H1 (cell line): Measurements from ENCODE around the gene MBP. TPM values are rescaled to one million over a fixed set of nuclear protein-coding genes. Genes with fewer than 3 reads are reported as not detected.

Experiments
- BCL11A ChIP-seq, 2 experiments: IDR thresholded peaks; one replicate each; pipeline ENCODE4 v1.6.1; 2011; ENCODE audit warnings: low read depth in 2 of 2, low read length in 2 of 2, mild to moderate bottlenecking in 2 of 2
- BRCA1 ChIP-seq: IDR thresholded peaks from 2 replicates; pipeline ENCODE4 v1.6.1; 2012; ENCODE audit warnings: low read depth, low read length, improper control_type of control experiment
- HDAC2 ChIP-seq, 2 experiments: fragments of 300-600 bp in 1 of 2; sonication (generic) in 1 of 2; IDR thresholded peaks; 2 replicates each; pipeline ENCODE4 v1.6.1; 2011 to 2012; ENCODE audit warnings: low read depth in 2 of 2, low read length in 2 of 2, mild to moderate bottlenecking in 2 of 2, moderate library complexity in 2 of 2, borderline replicate concordance in 1 of 2, inconsistent platforms in 1 of 2
- RNF2 ChIP-seq: fragments of 200-900, 300-1000 bp; sonication (generic); IDR thresholded peaks from 2 replicates; pipeline ENCODE4 v1.7.1; 2016; ENCODE audit warnings: borderline replicate concordance, low read depth, mild to moderate bottlenecking, antibody characterized with exemption, low read length; ENCODE audit not compliant: poor library complexity, severe bottlenecking; ENCODE audit errors: missing control alignments
- polyA plus RNA-seq, 7 experiments: library from polyadenylated mRNA; depleted of rRNA in 3 of 7; stranded (reverse) in 5 of 7; unstranded in 2 of 7; fragments of >200 nt in 5 of 7; fragments of 200-250 nt in 2 of 7; gene quantifications; 1 replicate in 5 of 7; 2 replicates in 1 of 7; 4 replicates in 1 of 7; pipeline versions ENCODE4 v1.2.1 to v1.2.3, GENCODE V29; 2011 to 2013; ENCODE audit warnings: missing spikeins in 2 of 7, mixed read lengths in 2 of 7
- total RNA-seq: library from RNA; stranded (reverse); fragmentation: NEBNext Ultra II Directional; extraction: Animal tissue kit (Norgen Biotek cat#: 25700); gene quantifications from 2 replicates; pipeline ENCODE4 v1.2.1, GENCODE V29; 2021

Gene MBP
- total and polyA plus RNA-seq, 2 of the 8 experiments (the other 6 are each of a cell fraction or from before 2014, with no cell fraction given) = 7.7 to 19.2 TPM

DNA sequence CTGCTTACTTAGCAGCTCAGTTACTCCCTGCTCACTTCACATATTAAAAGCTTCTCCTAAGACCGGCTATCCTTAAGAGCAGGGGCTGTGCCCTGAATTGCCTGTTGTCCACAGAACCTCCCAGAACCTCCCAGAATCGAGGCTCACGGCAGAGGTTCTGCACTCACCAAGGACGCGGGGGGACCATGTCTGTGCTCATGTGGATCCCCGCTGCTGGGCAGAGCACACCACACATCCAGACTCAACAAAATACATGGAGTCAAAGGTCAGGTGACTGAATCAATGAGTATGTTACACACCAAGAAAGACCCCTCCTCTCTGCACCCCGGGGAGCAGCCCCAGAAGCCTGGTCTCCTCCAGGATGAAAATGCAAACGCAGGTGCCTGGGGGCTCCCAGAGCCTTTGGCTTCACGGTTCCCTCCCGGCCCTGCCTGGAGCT lies 149.0 kb downstream of the MBP start (continued):
- TF ChIP-seq BRCA1 = no peak
- no peak for TF ChIP-seq RNF2
- TF ChIP-seq HDAC2 (IDR thresholded peaks at IDR 0.05; ENCODE audit: borderline replicate concordance in 1 of 2, low read depth in 2 of 2, low read length in 2 of 2) = no peak
- no peak for TF ChIP-seq BCL11A (IDR thresholded peaks at IDR 0.05; ENCODE audit: low read depth in 2 of 2, low read length in 2 of 2)
